Adrenal gland (tissue), 12 donors: ENCODE measurements around the gene CHN2. TPM values are rescaled to one million over a fixed set of nuclear protein-coding genes. Genes with fewer than 3 reads are reported as not detected.

Experiments
- DNase-seq, 7 donors: peaks; one replicate each; pipeline ENCODE4 v3.0.0-alpha.2; 2019 to 2020
- H3K27ac ChIP-seq, 5 donors: fragments of 200-600 bp; sonication (generic) in 4 of 5; 1 replicate in 3 of 5; 2 replicates in 2 of 5; pipeline versions ENCODE4 v1.5.1 to v1.8.0; 2016 to 2020; ENCODE audit warnings: mild to moderate bottlenecking in 1 of 5
- H3K27me3 ChIP-seq: fragments of 200-600 bp; 2 replicates; pipeline ENCODE4 v1.8.0; 2021
- H3K36me3 ChIP-seq, 2 donors: fragments of 200-600 bp; replicated peaks in 1 of 2; 1 replicate in 1 of 2; 2 replicates in 1 of 2; pipeline versions ENCODE4 v1.5.1 to v1.8.0; 2018 to 2022
- H3K4me1 ChIP-seq, 2 donors: fragments of 200-600 bp; replicated peaks in 1 of 2; 1 replicate in 1 of 2; 2 replicates in 1 of 2; pipeline versions ENCODE4 v1.5.1 to v1.8.0; 2018 to 2021
- H3K4me3 ChIP-seq, 4 donors: fragments of 200-600 bp; sonication (generic) in 3 of 4; one replicate each; pipeline ENCODE4 v1.5.1; 2016 to 2018
- H3K9me3 ChIP-seq, 3 donors: fragments of 200-600 bp; sonication (generic) in 1 of 3; replicated peaks in 1 of 3; 1 replicate in 2 of 3; 2 replicates in 1 of 3; pipeline versions ENCODE4 v1.5.1 to v1.8.0; 2016 to 2021
- POLR2A ChIP-seq, 2 donors: fragments of 450-650 bp; IDR thresholded peaks; one replicate each; pipeline ENCODE4 v1.6.1; 2017; ENCODE audit warnings: antibody characterized with exemption in 2 of 2, mild to moderate bottlenecking in 2 of 2, moderate library complexity in 1 of 2
- WGBS, 4 donors: extraction: QIAGEN DNeasy Blood & Tissue Kit in 2 of 4; methylation state at CpG; one replicate each; pipeline versions ENCODE4 v1.1.5 to v1.1.7; 2013 to 2017; 5-methylcytosine and 5-hydroxymethylcytosine counted together
- intact Hi-C, 2 donors: fragments of 100-400 bp; cut with DNase I; formaldehyde crosslinking; loops; one replicate each; pipeline versions ENCODE4 v1.14.1 to v1.15.0; 2022 to 2023
- polyA plus RNA-seq, 3 donors: library from polyadenylated mRNA; stranded (reverse); fragments of 200-250 nt in 2 of 3; fragments of 350-450 nt in 1 of 3; fragmentation: Illumina TruSeq in 1 of 3; extraction: RNeasy Lipid Tissue Mini Kit (QIAGEN cat#74804) in 1 of 3; gene quantifications; one replicate each; pipeline ENCODE4 v1.2.3, GENCODE V29; 2013 to 2014
- total RNA-seq, 9 donors: library from RNA; depleted of rRNA in 4 of 9; stranded (reverse); fragments of >200 nt in 4 of 9; fragments of 120-200 nt in 1 of 9; fragmentation: NEBNext Ultra II Directional in 1 of 9; extraction: Animal tissue kit (Norgen Biotek cat#: 25700) in 1 of 9; gene quantifications; one replicate each; pipeline versions ENCODE4 v1.1.0 to v1.2.4, GENCODE V29; 2013 to 2023
- TF ChIP-seq, protein P1 (sequence below), 6 experiments: fragments of 450-650 bp in 4 of 6; fragments of 200-600 bp in 2 of 6; sonication (generic) in 1 of 6; IDR thresholded peaks; 1 replicate in 5 of 6; 2 replicates in 1 of 6; pipeline versions ENCODE4 v1.5.1 to v1.8.0; 2016 to 2021; ENCODE audit warnings: antibody characterized with exemption in 6 of 6, mild to moderate bottlenecking in 2 of 6, moderate library complexity in 1 of 6
- donor health status: healthy with polysubstance abuse.
- donor health status: Bipolar disorder and iron deficiency.
- donor health status: DM: yes; HTN: yes; CAD: no.
- donor health status: DM: no; HTN: no; CAD: no.
- donor health status: DM: no; HTN: no; CAD: no.
- donor health status: DM: yes; HTN: yes; CAD: no.

The CHN2 gene
- total and polyA plus RNA-seq, 12 donors, result 2.7 to 35.4 (median 11.5) TPM

DNA sequence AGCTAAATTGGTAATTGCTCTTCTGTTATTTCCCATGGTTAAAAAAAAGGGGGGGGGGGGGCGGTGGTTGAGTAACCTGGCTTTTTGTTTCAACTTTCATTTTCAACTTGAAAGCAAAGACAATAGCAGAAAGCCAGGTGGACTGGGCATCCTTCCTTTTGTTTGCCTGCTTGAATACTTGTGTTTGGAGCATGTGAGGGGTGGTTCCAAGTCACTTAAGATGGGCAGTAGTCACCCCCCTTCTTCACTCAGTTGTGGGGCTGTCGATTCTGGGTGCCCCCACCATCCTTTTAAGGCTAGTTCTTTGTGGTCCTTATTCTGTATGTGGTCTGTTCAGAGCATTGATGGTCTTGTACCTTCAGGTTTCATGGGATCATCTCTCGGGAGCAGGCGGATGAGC, 203.4 kb downstream of the CHN2 start:
- no peaks in the 10 kb centered on the region for H3K9me3 ChIP-seq
- WGBS, 4 donors, result 69 to 86% (median 77%) methylated on average over 3 to 4 of the region's 4 CpGs
- H3K36me3 ChIP-seq, result no peaks in the 10 kb centered on the region
- no peak overlapping the region for H3K27ac ChIP-seq
- no peaks in the 10 kb centered on the region for H3K4me1 ChIP-seq
- H3K27me3 ChIP-seq, result no peaks in the 10 kb centered on the region
- H3K4me3 ChIP-seq, result no peak overlapping the region
- DNase-seq, result no peak
- intact Hi-C loops, result no loop called here
- TF ChIP-seq, protein P1, sequence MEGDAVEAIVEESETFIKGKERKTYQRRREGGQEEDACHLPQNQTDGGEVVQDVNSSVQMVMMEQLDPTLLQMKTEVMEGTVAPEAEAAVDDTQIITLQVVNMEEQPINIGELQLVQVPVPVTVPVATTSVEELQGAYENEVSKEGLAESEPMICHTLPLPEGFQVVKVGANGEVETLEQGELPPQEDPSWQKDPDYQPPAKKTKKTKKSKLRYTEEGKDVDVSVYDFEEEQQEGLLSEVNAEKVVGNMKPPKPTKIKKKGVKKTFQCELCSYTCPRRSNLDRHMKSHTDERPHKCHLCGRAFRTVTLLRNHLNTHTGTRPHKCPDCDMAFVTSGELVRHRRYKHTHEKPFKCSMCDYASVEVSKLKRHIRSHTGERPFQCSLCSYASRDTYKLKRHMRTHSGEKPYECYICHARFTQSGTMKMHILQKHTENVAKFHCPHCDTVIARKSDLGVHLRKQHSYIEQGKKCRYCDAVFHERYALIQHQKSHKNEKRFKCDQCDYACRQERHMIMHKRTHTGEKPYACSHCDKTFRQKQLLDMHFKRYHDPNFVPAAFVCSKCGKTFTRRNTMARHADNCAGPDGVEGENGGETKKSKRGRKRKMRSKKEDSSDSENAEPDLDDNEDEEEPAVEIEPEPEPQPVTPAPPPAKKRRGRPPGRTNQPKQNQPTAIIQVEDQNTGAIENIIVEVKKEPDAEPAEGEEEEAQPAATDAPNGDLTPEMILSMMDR (IDR thresholded peaks at IDR 0.05), result no peak

DNA sequence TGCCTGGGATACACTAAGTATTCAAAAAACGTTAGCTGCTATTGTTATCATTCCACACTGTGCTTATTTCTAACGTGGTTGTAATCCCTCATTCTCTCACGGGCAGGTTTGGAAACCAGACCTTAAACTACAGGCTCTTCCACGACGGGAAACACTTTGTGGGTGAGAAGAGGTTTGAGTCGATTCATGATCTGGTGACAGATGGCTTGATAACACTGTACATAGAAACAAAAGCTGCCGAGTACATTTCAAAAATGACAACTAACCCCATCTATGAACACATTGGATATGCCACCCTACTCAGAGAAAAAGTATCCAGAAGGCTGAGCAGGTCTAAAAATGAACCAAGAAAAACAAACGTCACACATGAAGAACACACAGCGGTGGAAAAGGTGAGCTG, 205.9 kb downstream of the CHN2 start:
- Histone ChIP-seq H3K9me3 (no peaks in the 10 kb centered on the region), H3K27me3 (no peaks in the 10 kb centered on the region), H3K4me3 (no peak overlapping the region), H3K27ac (no peak overlapping the region), H3K4me1 (no peaks in the 10 kb centered on the region), H3K36me3 (no peaks in the 10 kb centered on the region)
- TF ChIP-seq, protein P1 (IDR thresholded peaks at IDR 0.05), result no peak
- TF ChIP-seq POLR2A (IDR thresholded peaks at IDR 0.05), result no peak
- DNase-seq, result no peak
- intact Hi-C loops, result loop anchor here in 1 of 2 donors (10.0 kb wide), 1 partner anchor 476 kb away; no protein-coding TSS in a partner anchor
- WGBS, 4 donors, result 77 to 88% (median 84%) methylated on average over 9 of the region's 9 CpGs

DNA sequence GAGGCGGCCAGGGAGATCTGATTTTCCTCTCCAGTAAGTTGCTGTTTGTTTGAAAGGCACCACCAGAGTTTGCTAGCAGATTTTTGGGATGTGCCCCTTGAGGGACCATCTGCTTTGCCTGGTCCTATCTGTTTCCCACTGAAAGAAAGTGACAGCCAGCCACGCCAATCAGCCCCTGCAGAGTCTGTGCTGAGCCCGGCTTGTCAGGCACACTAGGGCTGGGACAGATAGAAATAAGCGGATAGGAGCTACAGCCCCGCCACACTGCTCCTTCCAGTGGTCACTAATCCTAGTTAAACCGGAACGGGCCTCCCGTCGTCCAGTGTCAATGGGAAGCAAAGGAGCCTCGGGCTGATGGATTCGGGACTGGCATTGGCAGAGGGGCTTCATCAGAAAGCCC, 207.2 kb downstream of the CHN2 start:
- intact Hi-C loops, result loop anchor here in 1 of 2 donors (10.0 kb wide), 1 partner anchor 477 kb away; no protein-coding TSS in a partner anchor
- TF ChIP-seq, protein P1 (IDR thresholded peaks at IDR 0.05), result no peak
- no peak for TF ChIP-seq POLR2A (IDR thresholded peaks at IDR 0.05)
- H3K4me3 ChIP-seq, result no peak overlapping the region
- no peak overlapping the region for H3K27ac ChIP-seq
- H3K36me3 ChIP-seq, result no peaks in the 10 kb centered on the region
- no peaks in the 10 kb centered on the region for H3K27me3 ChIP-seq
- WGBS, 4 donors, result 77 to 86% (median 80%) methylated on average over 10 to 11 of the region's 11 CpGs
- no peaks in the 10 kb centered on the region for H3K4me1 ChIP-seq
- no peak for DNase-seq
- H3K9me3 ChIP-seq, result no peaks in the 10 kb centered on the region

DNA sequence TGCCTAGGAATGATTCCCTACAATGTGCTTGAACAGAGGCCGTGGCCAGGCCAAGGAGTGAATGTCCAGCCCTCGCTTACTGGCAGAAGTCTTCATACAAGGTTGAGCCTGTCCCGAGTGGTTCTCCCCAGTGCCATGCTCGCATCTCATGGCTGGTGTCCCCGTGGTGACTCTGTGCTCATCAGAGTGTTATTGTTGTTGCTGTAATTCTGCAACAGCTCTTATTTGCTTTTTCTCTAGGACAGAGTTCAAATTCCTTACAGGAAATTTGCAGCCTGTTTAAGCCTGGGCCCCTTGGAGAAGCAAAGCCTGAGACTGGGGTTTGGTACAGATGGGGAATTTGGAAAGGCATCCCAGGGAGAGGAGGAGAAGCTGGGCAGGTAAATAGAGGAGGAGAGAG, 211.3 kb downstream of the CHN2 start:
- TF ChIP-seq, protein P1 (IDR thresholded peaks at IDR 0.05), result no peak
- no peak for TF ChIP-seq POLR2A (IDR thresholded peaks at IDR 0.05)
- WGBS, 4 donors, result 73 to 86% (median 80%) methylated on average over 5 of the region's 5 CpGs
- intact Hi-C loops, result loop anchor here (5.0 to 10.0 kb wide), 4 partner anchors 219 to 481 kb away; no protein-coding TSS in a partner anchor

More for the DNA sequence above, 211.3 kb downstream of the CHN2 start:
- no peak for DNase-seq
- no peaks in the 10 kb centered on the region for H3K9me3 ChIP-seq
- H3K36me3 ChIP-seq, result no peaks in the 10 kb centered on the region
- no peak overlapping the region for H3K4me3 ChIP-seq
- no peak overlapping the region for H3K27ac ChIP-seq
- H3K4me1 ChIP-seq, result no peaks in the 10 kb centered on the region
- no peaks in the 10 kb centered on the region for H3K27me3 ChIP-seq
